C4-2B (cell line): ENCODE results near the gene PRDX5.

ENCODE experiments used
- H3K27ac ChIP-seq: fragments of 450-650 bp; 2 replicates; pipeline ENCODE4 v1.5.1; 2017
- ZFX ChIP-seq: fragments of 450-650 bp; IDR thresholded peaks from 2 replicates; pipeline ENCODE4 v1.6.1; 2017
- TF ChIP-seq, protein P1 (sequence below): fragments of 450-650 bp; conservative IDR thresholded peaks from 2 replicates; pipeline ENCODE4 v1.5.1; 2017; ENCODE audit warnings: mild to moderate bottlenecking

Gene PRDX5

GRCh38 chr11:64368673-64369074 is 50.8 kb downstream of the PRDX5 start:
- no peak for TF ChIP-seq ZFX
- TF ChIP-seq, protein P1, sequence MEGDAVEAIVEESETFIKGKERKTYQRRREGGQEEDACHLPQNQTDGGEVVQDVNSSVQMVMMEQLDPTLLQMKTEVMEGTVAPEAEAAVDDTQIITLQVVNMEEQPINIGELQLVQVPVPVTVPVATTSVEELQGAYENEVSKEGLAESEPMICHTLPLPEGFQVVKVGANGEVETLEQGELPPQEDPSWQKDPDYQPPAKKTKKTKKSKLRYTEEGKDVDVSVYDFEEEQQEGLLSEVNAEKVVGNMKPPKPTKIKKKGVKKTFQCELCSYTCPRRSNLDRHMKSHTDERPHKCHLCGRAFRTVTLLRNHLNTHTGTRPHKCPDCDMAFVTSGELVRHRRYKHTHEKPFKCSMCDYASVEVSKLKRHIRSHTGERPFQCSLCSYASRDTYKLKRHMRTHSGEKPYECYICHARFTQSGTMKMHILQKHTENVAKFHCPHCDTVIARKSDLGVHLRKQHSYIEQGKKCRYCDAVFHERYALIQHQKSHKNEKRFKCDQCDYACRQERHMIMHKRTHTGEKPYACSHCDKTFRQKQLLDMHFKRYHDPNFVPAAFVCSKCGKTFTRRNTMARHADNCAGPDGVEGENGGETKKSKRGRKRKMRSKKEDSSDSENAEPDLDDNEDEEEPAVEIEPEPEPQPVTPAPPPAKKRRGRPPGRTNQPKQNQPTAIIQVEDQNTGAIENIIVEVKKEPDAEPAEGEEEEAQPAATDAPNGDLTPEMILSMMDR: no peak
- H3K27ac ChIP-seq: no peak overlapping the region

DNA sequence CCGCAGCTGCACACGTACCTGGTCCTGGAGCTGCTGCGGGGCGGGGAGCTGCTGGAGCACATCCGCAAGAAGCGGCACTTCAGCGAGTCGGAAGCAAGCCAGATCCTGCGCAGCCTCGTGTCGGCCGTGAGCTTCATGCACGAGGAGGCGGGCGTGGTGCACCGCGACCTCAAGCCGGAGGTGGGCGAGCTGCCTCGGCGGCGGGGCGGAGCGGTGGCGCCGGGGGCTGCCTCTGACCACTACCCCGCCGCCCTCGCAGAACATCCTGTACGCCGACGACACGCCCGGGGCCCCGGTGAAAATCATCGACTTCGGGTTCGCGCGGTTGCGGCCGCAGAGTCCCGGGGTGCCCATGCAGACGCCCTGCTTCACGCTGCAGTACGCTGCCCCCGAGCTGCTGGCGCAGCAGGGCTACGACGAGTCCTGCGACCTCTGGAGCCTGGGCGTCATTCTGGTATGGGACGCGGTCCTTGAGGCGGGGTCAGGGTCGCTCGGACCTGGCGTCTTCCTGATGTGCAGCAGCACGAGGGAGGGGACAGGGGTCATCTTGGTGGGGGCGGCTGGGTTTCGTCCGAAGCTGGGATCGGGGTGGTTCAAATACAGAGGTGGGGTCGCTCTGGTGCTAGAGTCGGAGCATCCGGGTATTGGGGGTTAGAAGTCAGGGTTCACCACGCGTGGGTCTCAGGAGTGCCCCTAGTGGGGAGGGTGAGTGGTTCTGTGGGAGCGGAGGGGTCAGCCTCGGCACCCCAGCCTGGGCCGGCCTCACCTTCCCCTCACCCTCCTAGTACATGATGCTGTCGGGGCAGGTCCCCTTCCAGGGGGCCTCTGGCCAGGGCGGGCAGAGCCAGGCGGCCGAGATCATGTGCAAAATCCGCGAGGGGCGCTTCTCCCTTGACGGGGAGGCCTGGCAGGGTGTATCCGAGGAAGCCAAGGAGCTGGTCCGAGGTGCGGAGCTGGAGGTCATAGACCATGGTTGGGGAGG is 51.8 kb downstream of the PRDX5 start:
- TF ChIP-seq, protein P1: no peak
- no peak for TF ChIP-seq ZFX

DNA sequence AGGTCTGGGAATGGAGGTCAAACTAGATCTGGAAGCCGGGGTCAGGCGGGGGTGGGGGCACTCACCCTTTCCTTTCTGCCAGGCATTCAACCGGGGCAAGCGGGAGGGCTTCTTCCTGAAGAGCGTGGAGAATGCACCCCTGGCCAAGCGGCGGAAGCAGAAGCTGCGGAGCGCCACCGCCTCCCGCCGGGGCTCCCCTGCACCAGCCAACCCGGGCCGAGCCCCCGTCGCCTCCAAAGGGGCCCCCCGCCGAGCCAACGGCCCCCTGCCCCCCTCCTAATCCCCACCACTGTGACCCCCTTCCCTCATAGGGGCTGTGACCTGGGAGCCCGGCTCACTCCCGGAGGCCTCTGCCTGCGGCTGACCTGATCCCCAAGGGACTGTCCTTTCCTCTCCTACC is 53.3 kb downstream of the PRDX5 start:
- no peak overlapping the region for H3K27ac ChIP-seq
- TF ChIP-seq ZFX: no peak
- TF ChIP-seq, protein P1: no peak

More for the DNA sequence above, 51.8 kb downstream of the PRDX5 start:
- no peak overlapping the region for H3K27ac ChIP-seq
